Keratinocyte (primary cell): ENCODE data around the gene RNPS1. TPM values are rescaled to one million over a fixed set of nuclear protein-coding genes. Genes with fewer than 3 reads are reported as not detected.

Experiments used
- DNase-seq: peaks from one replicate; pipeline ENCODE4 v3.0.0-alpha.2; 2011; ENCODE audit warnings: low read depth, missing footprints, low spot score
- FAIRE-seq: peaks from 2 replicates; lab custom pipeline; 2011; peaks lifted over from hg19 to GRCh38; lab: Jason Lieb, UNC
- H2AFZ ChIP-seq: 2 replicates; pipeline ENCODE4 v1.6.0; 2012; ENCODE audit warnings: low read length, control low read depth, inconsistent platforms; ENCODE audit not compliant: control insufficient read depth
- H3K27ac ChIP-seq: 2 replicates; pipeline ENCODE4 v1.5.1; 2011; ENCODE audit warnings: low read length; ENCODE audit not compliant: control insufficient read depth, insufficient read depth
- H3K27me3 ChIP-seq: 3 replicates; pipeline ENCODE4 v1.6.0; 2011; ENCODE audit warnings: low read length; ENCODE audit not compliant: control insufficient read depth, insufficient read depth; ENCODE audit errors: extremely low read depth
- H3K36me3 ChIP-seq, 2 experiments: 2 replicates in 1 of 2; 3 replicates in 1 of 2; pipeline ENCODE4 v1.5.1; 2011; ENCODE audit warnings: low read length in 2 of 2, mild to moderate bottlenecking in 1 of 2; ENCODE audit not compliant: control insufficient read depth in 2 of 2, insufficient read depth in 2 of 2; ENCODE audit errors: extremely low read depth in 1 of 2
- H3K4me1 ChIP-seq: 3 replicates; pipeline ENCODE4 v1.5.1; 2011; ENCODE audit warnings: low read length; ENCODE audit not compliant: control insufficient read depth, insufficient read depth; ENCODE audit errors: extremely low read depth
- H3K4me2 ChIP-seq: 3 replicates; pipeline ENCODE4 v1.6.0; 2011; ENCODE audit warnings: low read depth, low read length; ENCODE audit not compliant: control insufficient read depth, insufficient read depth; ENCODE audit errors: extremely low read depth
- H3K4me3 ChIP-seq, 3 experiments: fragments of 200-600 bp in 1 of 3; sonication (generic) in 1 of 3; 2 replicates in 2 of 3; 3 replicates in 1 of 3; pipeline ENCODE4 v1.5.1; 2011 to 2016; ENCODE audit warnings: low read length in 3 of 3, mild to moderate bottlenecking in 3 of 3, control low read depth in 2 of 3, inconsistent platforms in 1 of 3, low read depth in 1 of 3, mixed read lengths in 1 of 3, mixed run types in 1 of 3, moderate library complexity in 1 of 3; ENCODE audit not compliant: control insufficient read depth in 2 of 3, insufficient read depth in 2 of 3; ENCODE audit errors: extremely low read depth in 1 of 3
- H3K79me2 ChIP-seq: 2 replicates; pipeline ENCODE4 v1.6.0; 2012; ENCODE audit warnings: low read length; ENCODE audit not compliant: control insufficient read depth, insufficient read depth
- H3K9ac ChIP-seq: 3 replicates; pipeline ENCODE4 v1.6.0; 2011; ENCODE audit warnings: low read length; ENCODE audit not compliant: control insufficient read depth, insufficient read depth; ENCODE audit errors: extremely low read depth
- H3K9me1 ChIP-seq: 3 replicates; pipeline ENCODE4 v1.6.0; 2011; ENCODE audit warnings: low read length; ENCODE audit not compliant: control insufficient read depth, insufficient read depth; ENCODE audit errors: extremely low read depth
- H3K9me3 ChIP-seq: 2 replicates; pipeline ENCODE4 v1.5.1; 2012; ENCODE audit warnings: low read depth, low read length; ENCODE audit not compliant: control insufficient read depth
- H4K20me1 ChIP-seq: 3 replicates; pipeline ENCODE4 v1.6.0; 2011; ENCODE audit warnings: low read length; ENCODE audit not compliant: control insufficient read depth, insufficient read depth; ENCODE audit errors: extremely low read depth
- CTCF ChIP-seq, 3 experiments: IDR thresholded peaks in 1 of 3; conservative IDR thresholded peaks in 1 of 3; optimal IDR thresholded peaks in 1 of 3; 2 replicates in 2 of 3; 3 replicates in 1 of 3; pipeline versions ENCODE3 to v1.5.1; 2011; ENCODE audit warnings: low read length in 3 of 3, mild to moderate bottlenecking in 3 of 3, moderate library complexity in 2 of 3, control low read depth in 1 of 3, inconsistent platforms in 1 of 3; ENCODE audit not compliant: insufficient read depth in 2 of 3; ENCODE audit errors: extremely low read depth in 1 of 3
- EZH2 ChIP-seq: IDR thresholded peaks from one replicate; pipeline ENCODE4 v1.6.1; 2012; ENCODE audit warnings: inconsistent platforms, mild to moderate bottlenecking, low read length, moderate library complexity
- dilution Hi-C: fragments of 300-500 bp; cut with MboI; formaldehyde crosslinking; loops from one replicate; pipeline ENCODE4 v1.7.0; 2020; ENCODE audit warnings: low sequenced_read_pairs; ENCODE audit not compliant: extremely low pct_ligation_motif_present
- polyA plus RNA-seq, 5 experiments: library from polyadenylated mRNA; depleted of rRNA in 3 of 5; stranded (reverse) in 3 of 5; stranded (forward) in 1 of 5; unstranded in 1 of 5; fragments of >200 nt; gene quantifications; 1 replicate in 1 of 5; 2 replicates in 3 of 5; 3 replicates in 1 of 5; pipeline versions ENCODE4 v1.2.1 to v1.2.3, GENCODE V29; 2011 to 2012; ENCODE audit warnings: missing spikeins in 2 of 5, low read depth in 1 of 5, low replicate concordance in 1 of 5

The RNPS1 gene
- polyA plus RNA-seq, 1 donor (not counting 4 experiments of a cell fraction or from before 2014, with no cell fraction given): 89.4 TPM

- TF ChIP-seq CTCF (optimal IDR thresholded peaks at IDR 0.05 in 1 of 3, IDR thresholded peaks at IDR 0.05 in 1 of 3, conservative IDR thresholded peaks at IDR 0.05 in 1 of 3; ENCODE audit: extremely low read depth in 1 of 3, insufficient read depth in 2 of 3, low read length in 3 of 3) (no peak), EZH2 (no peak)
- H3K36me3 ChIP-seq: no peaks in the 10 kb centered on the region
- H2AFZ ChIP-seq: no peak overlapping the region
- H3K9me1 ChIP-seq: no peaks in the 10 kb centered on the region
- no peak overlapping the region for H3K9ac ChIP-seq
- H3K27me3 ChIP-seq: peaks cover 4% of the 10 kb centered on the region
- H4K20me1 ChIP-seq: no peaks in the 10 kb centered on the region
- H3K4me2 ChIP-seq: no peak overlapping the region
- no peak overlapping the region for H3K27ac ChIP-seq
- FAIRE-seq (no peak), DNase-seq (no peak)
- no peaks in the 10 kb centered on the region for H3K79me2 ChIP-seq
- H3K4me1 ChIP-seq: no peaks in the 10 kb centered on the region
- H3K9me3 ChIP-seq: no peaks in the 10 kb centered on the region
- no peak overlapping the region for H3K4me3 ChIP-seq
- dilution Hi-C loops: no loop called here
Observed at GRCh38 chr16:2295056-2295798, 27.3 kb upstream of the RNPS1 start.

GRCh38 chr16:2292221-2292620 lies 24.3 kb upstream of the RNPS1 start:
- Histone ChIP-seq H3K36me3 (no peaks in the 10 kb centered on the region), H3K9me1 (no peaks in the 10 kb centered on the region), H3K4me2 (no peak overlapping the region), H3K4me3 (no peak overlapping the region), H3K9ac (no peak overlapping the region), H2AFZ (no peak overlapping the region), H4K20me1 (no peaks in the 10 kb centered on the region), H3K79me2 (no peaks in the 10 kb centered on the region), H3K27me3 (no peaks in the 10 kb centered on the region), H3K27ac (no peak overlapping the region), H3K4me1 (no peaks in the 10 kb centered on the region), H3K9me3 (no peaks in the 10 kb centered on the region)
- FAIRE-seq (no peak), DNase-seq (no peak)
- dilution Hi-C loops: no loop called here
- TF ChIP-seq CTCF (optimal IDR thresholded peaks at IDR 0.05 in 1 of 3, IDR thresholded peaks at IDR 0.05 in 1 of 3, conservative IDR thresholded peaks at IDR 0.05 in 1 of 3; ENCODE audit: extremely low read depth in 1 of 3, insufficient read depth in 2 of 3, low read length in 3 of 3): no peak
- no peak for TF ChIP-seq EZH2
